Thoracic aorta (tissue), 2 donors: ENCODE results near the gene POP4. TPM values are rescaled to one million over a fixed set of nuclear protein-coding genes. Genes with fewer than 3 reads are reported as not detected.

Experiments
- ATAC-seq: fragments of 150-250 bp; one replicate; pipeline ENCODE4 v1.8.0; 2017; ENCODE audit warnings: low read depth; ENCODE audit not compliant: insufficient number of reproducible peaks, low FRiP score
- DNase-seq: peaks from one replicate; pipeline ENCODE4 v3.0.0-alpha.2; 2020; ENCODE audit warnings: low spot score
- H3K27ac ChIP-seq, 2 donors: fragments of 200-600 bp; sonication (generic); 1 replicate in 1 of 2; 2 replicates in 1 of 2; pipeline ENCODE4 v1.5.1; 2016; ENCODE audit warnings: mild to moderate bottlenecking in 2 of 2, moderate library complexity in 2 of 2
- H3K27me3 ChIP-seq: fragments of 200-600 bp; sonication (generic); replicated peaks from 2 replicates; pipeline ENCODE4 v1.6.0; 2016; ENCODE audit warnings: mild to moderate bottlenecking; ENCODE audit not compliant: insufficient read depth
- H3K36me3 ChIP-seq: fragments of 200-600 bp; sonication (generic); one replicate; pipeline ENCODE4 v1.5.1; 2016
- H3K4me1 ChIP-seq, 2 donors: fragments of 200-600 bp; sonication (generic); 1 replicate in 1 of 2; 2 replicates in 1 of 2; pipeline versions ENCODE4 v1.5.1 to v1.6.0; 2016; ENCODE audit warnings: low read depth in 2 of 2, mild to moderate bottlenecking in 1 of 2; ENCODE audit not compliant: control insufficient read depth in 1 of 2
- H3K4me3 ChIP-seq: fragments of 200-600 bp; sonication (generic); 2 replicates; pipeline ENCODE4 v1.5.1; 2016; ENCODE audit warnings: mild to moderate bottlenecking
- H3K9me3 ChIP-seq: fragments of 200-600 bp; sonication (generic); 2 replicates; pipeline ENCODE4 v1.5.1; 2016
- CTCF ChIP-seq: fragments of 200-600 bp; sonication (generic); IDR thresholded peaks from one replicate; pipeline ENCODE4 v1.5.1; 2019; ENCODE audit warnings: antibody characterized with exemption
- total RNA-seq, 2 donors: library from RNA; depleted of rRNA; stranded (reverse); fragments of >200 nt; gene quantifications; one replicate each; pipeline versions ENCODE4 v1.1.0 to v1.2.3, GENCODE V29; 2016

Gene POP4
- total RNA-seq, 2 donors from 2014 or later, result 57.2 to 58.8 TPM

GRCh38 chr19:29628661-29629385, 22.7 kb downstream of the POP4 start:
- Histone ChIP-seq H3K36me3 (no peaks in the 10 kb centered on the region), H3K27ac (no peak overlapping the region), H3K4me3 (no peak overlapping the region), H3K4me1 (no peaks in the 10 kb centered on the region), H3K27me3 (no peaks in the 10 kb centered on the region), H3K9me3 (no peaks in the 10 kb centered on the region)
- TF ChIP-seq CTCF, result no peak
- no peak for DNase-seq
- ATAC-seq, result no peak

GRCh38 chr19:29629836-29630534, 23.9 kb downstream of the POP4 start:
- ATAC-seq (no peak), DNase-seq (no peak)
- Histone ChIP-seq H3K27me3 (no peaks in the 10 kb centered on the region), H3K36me3 (no peaks in the 10 kb centered on the region), H3K27ac (no peak overlapping the region), H3K9me3 (no peaks in the 10 kb centered on the region), H3K4me3 (no peak overlapping the region), H3K4me1 (no peaks in the 10 kb centered on the region)
- TF ChIP-seq CTCF, result no peak

GRCh38 chr19:29630655-29631054, 24.6 kb downstream of the POP4 start:
- H3K36me3 ChIP-seq, result no peaks in the 10 kb centered on the region
- H3K4me3 ChIP-seq, result no peak overlapping the region
- H3K27ac ChIP-seq, result no peak overlapping the region
- H3K27me3 ChIP-seq, result no peaks in the 10 kb centered on the region
- no peaks in the 10 kb centered on the region for H3K4me1 ChIP-seq
- no peak for TF ChIP-seq CTCF
- H3K9me3 ChIP-seq, result no peaks in the 10 kb centered on the region
- DNase-seq (no peak), ATAC-seq (no peak)

- Histone ChIP-seq H3K9me3 (no peaks in the 10 kb centered on the region), H3K4me3 (no peak overlapping the region), H3K27me3 (no peaks in the 10 kb centered on the region), H3K4me1 (no peaks in the 10 kb centered on the region), H3K36me3 (no peaks in the 10 kb centered on the region), H3K27ac (no peak overlapping the region)
- no peak for TF ChIP-seq CTCF
- no peak for DNase-seq
- ATAC-seq, result no peak
These were observed 25.4 kb downstream of the POP4 start for GRCh38 chr19:29631450-29631849.

GRCh38 chr19:29634002-29634401, 27.9 kb downstream of the POP4 start:
- ATAC-seq (no peak), DNase-seq (no peak)
- no peaks in the 10 kb centered on the region for H3K4me1 ChIP-seq
- H3K36me3 ChIP-seq, result no peaks in the 10 kb centered on the region
- H3K27me3 ChIP-seq, result no peaks in the 10 kb centered on the region
- no peak overlapping the region for H3K4me3 ChIP-seq
- no peaks in the 10 kb centered on the region for H3K9me3 ChIP-seq
- TF ChIP-seq CTCF, result no peak
- no peak overlapping the region for H3K27ac ChIP-seq
